HEK293 (cell line): ENCODE measurements around the gene RAI14.

Experiments used
- ATF2 ChIP-seq: fragments of 450-650 bp; formaldehyde crosslinking; IDR thresholded peaks from 2 replicates; pipeline ENCODE4 v1.5.1; 2016; ENCODE audit warnings: missing biosample characterization, missing genetic modification characterization, low read depth
- BCL11B ChIP-seq: fragments of 450-650 bp; formaldehyde crosslinking; IDR thresholded peaks from 2 replicates; pipeline ENCODE4 v1.5.1; 2016; ENCODE audit warnings: low read depth, missing biosample characterization, missing genetic modification characterization
- KLF10 ChIP-seq: fragments of 450-650 bp; IDR thresholded peaks from 2 replicates; pipeline ENCODE4 v1.5.1; 2018; ENCODE audit warnings: missing biosample characterization, mild to moderate bottlenecking, missing genetic modification characterization
- MEIS1 ChIP-seq: sonication (generic); formaldehyde crosslinking; IDR thresholded peaks from 2 replicates; pipeline ENCODE4 v1.8.1; 2022; ENCODE audit warnings: missing genetic modification reagents, mild to moderate bottlenecking, borderline replicate concordance
- OSR2 ChIP-seq: fragments of 450-650 bp; formaldehyde crosslinking; IDR thresholded peaks from 2 replicates; pipeline ENCODE4 v1.5.1; 2016; ENCODE audit warnings: missing biosample characterization, missing genetic modification characterization
- PATZ1 ChIP-seq: fragments of 450-650 bp; formaldehyde crosslinking; IDR thresholded peaks from 2 replicates; pipeline ENCODE4 v1.5.1; 2016; ENCODE audit warnings: missing biosample characterization, missing genetic modification characterization
- SCRT2 ChIP-seq: fragments of 450-650 bp; formaldehyde crosslinking; IDR thresholded peaks from 2 replicates; pipeline ENCODE4 v1.5.1; 2016; ENCODE audit warnings: missing biosample characterization, missing genetic modification characterization
- SP7 ChIP-seq: fragments of 450-650 bp; formaldehyde crosslinking; IDR thresholded peaks from 2 replicates; pipeline ENCODE4 v1.5.1; 2016; ENCODE audit warnings: missing biosample characterization, missing genetic modification characterization
- YY1 ChIP-seq: fragments of 450-650 bp; formaldehyde crosslinking; IDR thresholded peaks from 2 replicates; pipeline ENCODE4 v1.5.1; 2018; ENCODE audit warnings: missing biosample characterization, missing genetic modification characterization
- ZBTB11 ChIP-seq: fragments of 450-650 bp; formaldehyde crosslinking; conservative IDR thresholded peaks from 2 replicates; pipeline ENCODE4 v1.5.1; 2016; ENCODE audit warnings: low read depth, missing biosample characterization, missing genetic modification characterization
- ZBTB21 ChIP-seq: fragments of 450-650 bp; formaldehyde crosslinking; IDR thresholded peaks from 2 replicates; pipeline ENCODE4 v1.5.1; 2017; ENCODE audit warnings: missing biosample characterization, missing genetic modification characterization
- ZBTB26 ChIP-seq: fragments of 450-650 bp; formaldehyde crosslinking; optimal IDR thresholded peaks from 2 replicates; pipeline ENCODE3; 2016; ENCODE audit warnings: missing biosample characterization, mild to moderate bottlenecking, missing genetic modification characterization
- ZFP37 ChIP-seq: fragments of 450-650 bp; formaldehyde crosslinking; IDR thresholded peaks from 2 replicates; pipeline ENCODE4 v1.5.1; 2016; ENCODE audit warnings: missing biosample characterization, missing genetic modification characterization
- ZNF112 ChIP-seq: fragments of 450-650 bp; formaldehyde crosslinking; IDR thresholded peaks from 2 replicates; pipeline ENCODE4 v1.5.0; 2017; ENCODE audit warnings: missing biosample characterization, missing genetic modification characterization
- ZNF121 ChIP-seq: fragments of 450-650 bp; formaldehyde crosslinking; IDR thresholded peaks from 2 replicates; pipeline ENCODE4 v1.5.1; 2016; ENCODE audit warnings: missing biosample characterization, missing genetic modification characterization
- ZNF148 ChIP-seq: fragments of 450-650 bp; formaldehyde crosslinking; IDR thresholded peaks from 2 replicates; pipeline ENCODE4 v1.5.0; 2017; ENCODE audit warnings: missing biosample characterization, missing genetic modification characterization, borderline replicate concordance
- ZNF239 ChIP-seq: fragments of 450-650 bp; formaldehyde crosslinking; IDR thresholded peaks from 2 replicates; pipeline ENCODE4 v1.5.1; 2016; ENCODE audit warnings: missing biosample characterization, missing genetic modification characterization
- ZNF335 ChIP-seq: fragments of 450-650 bp; formaldehyde crosslinking; conservative IDR thresholded peaks from 2 replicates; pipeline ENCODE4 v1.5.1; 2016; ENCODE audit warnings: missing biosample characterization, missing genetic modification characterization
- ZNF398 ChIP-seq: fragments of 450-650 bp; formaldehyde crosslinking; IDR thresholded peaks from 2 replicates; pipeline ENCODE4 v1.5.1; 2017; ENCODE audit warnings: missing biosample characterization, missing genetic modification characterization
- ZNF530 ChIP-seq: fragments of 450-650 bp; formaldehyde crosslinking; IDR thresholded peaks from 2 replicates; pipeline ENCODE4 v1.5.1; 2016; ENCODE audit warnings: low read depth, missing biosample characterization, missing genetic modification characterization
- ZNF621 ChIP-seq: fragments of 450-650 bp; formaldehyde crosslinking; IDR thresholded peaks from 2 replicates; pipeline ENCODE4 v1.5.1; 2017; ENCODE audit warnings: missing biosample characterization, missing genetic modification characterization
- ZNF645 ChIP-seq: fragments of 450-650 bp; formaldehyde crosslinking; IDR thresholded peaks from 2 replicates; pipeline ENCODE4; 2016; ENCODE audit warnings: missing biosample characterization, missing genetic modification characterization
- ZNF660 ChIP-seq: fragments of 450-650 bp; IDR thresholded peaks from 2 replicates; pipeline ENCODE4 v1.5.1; 2018; ENCODE audit warnings: missing biosample characterization, mild to moderate bottlenecking, missing genetic modification characterization
- ZNF76 ChIP-seq: fragments of 450-650 bp; formaldehyde crosslinking; IDR thresholded peaks from 2 replicates; pipeline ENCODE4; 2016; ENCODE audit warnings: low read depth, missing biosample characterization, missing genetic modification characterization, borderline replicate concordance
- ZNF830 ChIP-seq: fragments of 450-650 bp; IDR thresholded peaks from 2 replicates; pipeline ENCODE4 v1.5.0; 2018; ENCODE audit warnings: missing biosample characterization, missing genetic modification characterization, low read depth, mild to moderate bottlenecking, moderate library complexity
- ZNF843 ChIP-seq: fragments of 450-650 bp; formaldehyde crosslinking; IDR thresholded peaks from 2 replicates; pipeline ENCODE4 v1.5.1; 2016; ENCODE audit warnings: missing biosample characterization, missing genetic modification characterization

Gene RAI14

GRCh38 chr5:34687269-34688011 is 31.3 kb downstream of the RAI14 start (continued):
- TF ChIP-seq ZBTB11, result no peak
- no peak for TF ChIP-seq KLF10 (tag by site-specific recombination)
- TF ChIP-seq ZNF239, result no peak
- TF ChIP-seq ZFP37 (tag by site-specific recombination), result no peak
- TF ChIP-seq ZNF621 (tag by site-specific recombination), result no peak
- TF ChIP-seq ZNF398 (tag by site-specific recombination), result peak; percentile 72
- peak; percentile 23 for TF ChIP-seq OSR2 (tag by site-specific recombination)
- peak; percentile 67 for TF ChIP-seq ZNF843
- TF ChIP-seq PATZ1 (tag by site-specific recombination), result 0 out of 2 replicates have a peak, but pooled peaks have one; percentile 19
- peak; percentile 81 for TF ChIP-seq BCL11B
- TF ChIP-seq ZNF830 (tag by site-specific recombination), result no peak
- TF ChIP-seq ZNF335 (tag by site-specific recombination), result peak; percentile 14; the same call in 1 of the 2 replicates
- TF ChIP-seq ZNF121, result no peak
- TF ChIP-seq ZNF660 (tag by site-specific recombination), result no peak
- no peak for TF ChIP-seq ZNF76 (tag by site-specific recombination)
- peak; percentile 14; the same call in 1 of the 2 replicates for TF ChIP-seq YY1 (tag by site-specific recombination)
- TF ChIP-seq ZNF112, result no peak
- no peak for TF ChIP-seq ZBTB26 (tag by site-specific recombination)
- no peak for TF ChIP-seq ZNF645 (tag by site-specific recombination)
- no peak for TF ChIP-seq MEIS1 (CRISPR knock-in tag)
- no peak for TF ChIP-seq SCRT2
- TF ChIP-seq SP7, result peak; percentile 62
- peak; percentile 67 for TF ChIP-seq ZBTB21 (tag by site-specific recombination)
- no peak for TF ChIP-seq ZNF530 (tag by site-specific recombination)
- TF ChIP-seq ATF2 (tag by site-specific recombination), result peak; percentile 49; the same call in 1 of the 2 replicates
- TF ChIP-seq ZNF148 (tag by site-specific recombination), result no peak
